ENCODE measurements around the gene ANTXRL.
"Not testable (repeated sequence)": the region's sequence is repeated elsewhere in the genome, so short reads cannot be mapped to it uniquely, and the experiment has no call there.

ANTXRL gene

GRCh38 chr10:46255210-46255609, 31.6 kb upstream of the ANTXRL start:
- not testable (repeated sequence) for DNase-seq

- peak; percentile 17 for DNase-seq
Observed at GRCh38 chr10:46255801-46256747, 30.7 kb upstream of the ANTXRL start.

- no peak for DNase-seq
Observed at GRCh38 chr10:46257099-46257498, 29.7 kb upstream of the ANTXRL start.

GRCh38 chr10:46262906-46263560, 23.8 kb upstream of the ANTXRL start:
- not testable (repeated sequence) for DNase-seq

GRCh38 chr10:46263831-46264268, 22.9 kb upstream of the ANTXRL start:
- DNase-seq = no peak

GRCh38 chr10:46264336-46264735, 22.5 kb upstream of the ANTXRL start:
- DNase-seq = no peak

- no peak for DNase-seq
Observed at GRCh38 chr10:46264737-46265368, 21.9 kb upstream of the ANTXRL start.

- DNase-seq = not testable (repeated sequence)
Observed at GRCh38 chr10:46265566-46266305, 21.1 kb upstream of the ANTXRL start.

GRCh38 chr10:46266306-46266985, 20.4 kb upstream of the ANTXRL start:
- no peak for DNase-seq

GRCh38 chr10:46267132-46267985, 19.4 kb upstream of the ANTXRL start:
- DNase-seq = no peak

GRCh38 chr10:46268076-46268881, 18.5 kb upstream of the ANTXRL start:
- no peak for DNase-seq

- not testable (repeated sequence) for DNase-seq
Observed at GRCh38 chr10:46269554-46270053, 17.2 kb upstream of the ANTXRL start.

GRCh38 chr10:46270086-46270811, 16.5 kb upstream of the ANTXRL start:
- DNase-seq = no peak

- DNase-seq = not testable (repeated sequence)
Observed at GRCh38 chr10:46270963-46271530, 15.8 kb upstream of the ANTXRL start.

- not testable (repeated sequence) for DNase-seq
Observed at GRCh38 chr10:46271795-46272499, 14.8 kb upstream of the ANTXRL start.

GRCh38 chr10:46272863-46273415, 13.9 kb upstream of the ANTXRL start:
- DNase-seq = no peak

- DNase-seq = no peak
Observed at GRCh38 chr10:46273506-46274477, 13.0 kb upstream of the ANTXRL start.
